CD4-positive, alpha-beta T cell treated with Interleukin-21 for 1 hour (primary cell): ENCODE data around the gene ZNF174.

ENCODE experiments used
- DNase-seq: peaks from one replicate; pipeline ENCODE4 v3.0.0-alpha.2; 2020

Gene ZNF174

DNA sequence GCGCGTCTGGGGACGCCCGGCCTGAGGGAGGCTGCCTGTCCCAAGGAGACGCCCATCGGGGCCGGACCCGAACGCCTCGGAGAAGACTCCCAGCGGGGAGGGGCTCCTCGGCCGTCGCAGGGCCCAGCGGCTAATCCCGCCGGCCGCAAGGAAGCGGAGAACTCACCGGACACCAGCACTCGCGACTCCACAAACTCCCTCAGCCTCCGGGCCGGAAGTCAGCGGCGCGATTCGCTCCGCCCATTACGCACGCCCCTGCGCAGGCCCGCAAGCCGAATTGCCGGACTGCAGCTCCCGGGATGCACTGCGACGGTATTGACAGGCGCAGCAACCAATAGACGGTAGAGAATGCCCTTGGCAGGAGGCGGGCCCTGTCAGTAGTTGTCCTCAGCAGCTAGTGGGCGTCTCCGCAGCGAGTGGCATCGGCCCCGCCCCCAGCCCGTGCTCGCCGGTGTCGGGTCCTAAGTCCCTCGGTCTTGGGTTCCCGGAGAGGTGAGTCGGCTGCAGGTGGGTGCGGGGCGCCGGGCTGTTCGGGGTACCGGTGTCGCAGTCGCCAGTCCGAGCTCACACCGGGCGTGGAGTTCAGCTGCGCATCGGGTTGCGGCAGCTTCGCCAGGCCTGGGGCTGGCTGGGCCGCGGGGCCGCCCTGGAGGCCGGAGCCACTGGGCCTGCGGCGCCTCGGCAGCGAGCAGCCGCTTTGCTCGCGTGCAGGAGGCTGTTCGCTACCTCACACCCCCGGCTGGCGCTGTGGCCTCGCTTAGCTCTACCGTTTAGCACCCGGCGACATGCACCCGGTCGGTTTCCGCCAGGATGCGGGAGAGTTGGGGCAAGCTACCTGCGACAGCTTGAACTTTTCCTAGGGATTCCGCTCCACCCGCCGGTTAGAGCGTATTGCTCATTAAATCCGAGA is at the start of gene ZNF174, which contains the start of gene ZSCAN32:
TSS of gene ZNF174 (plus strand) at position 437 of the 910 bp plus-strand sequence. CDS start 790 bp downstream, outside the sequence.
TSS of gene ZSCAN32 (minus strand) at position 226 of the 910 bp plus-strand sequence. CDS start 3,447 bp downstream, outside the sequence.
- DNase-seq = peak; percentile 99

DNA sequence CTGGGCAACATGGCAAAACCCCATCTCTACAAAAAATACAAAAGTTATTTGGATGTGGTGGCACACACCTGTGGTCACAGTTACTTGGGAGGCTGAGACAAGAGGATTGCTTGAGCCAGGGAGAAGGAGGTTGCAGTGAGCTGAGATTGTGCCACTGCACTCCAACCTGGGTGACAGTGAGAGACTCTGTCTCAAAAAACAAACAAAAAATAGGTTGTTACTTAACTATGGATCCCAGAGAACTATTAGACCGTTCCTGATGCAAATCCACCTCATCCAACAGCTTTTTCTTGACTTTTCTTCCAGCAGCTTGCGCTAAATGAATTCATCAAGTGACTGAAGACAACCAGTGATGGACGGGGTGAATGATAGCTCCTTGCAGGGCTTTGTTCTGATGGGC is 45.4 kb upstream of the ZNF174 start, which contains the start of gene OR2C1:
TSS of gene OR2C1 (plus strand) at position 301 of the 400 bp plus-strand sequence. CDS start at position 353, 52 bp downstream.
- DNase-seq = no peak

DNA sequence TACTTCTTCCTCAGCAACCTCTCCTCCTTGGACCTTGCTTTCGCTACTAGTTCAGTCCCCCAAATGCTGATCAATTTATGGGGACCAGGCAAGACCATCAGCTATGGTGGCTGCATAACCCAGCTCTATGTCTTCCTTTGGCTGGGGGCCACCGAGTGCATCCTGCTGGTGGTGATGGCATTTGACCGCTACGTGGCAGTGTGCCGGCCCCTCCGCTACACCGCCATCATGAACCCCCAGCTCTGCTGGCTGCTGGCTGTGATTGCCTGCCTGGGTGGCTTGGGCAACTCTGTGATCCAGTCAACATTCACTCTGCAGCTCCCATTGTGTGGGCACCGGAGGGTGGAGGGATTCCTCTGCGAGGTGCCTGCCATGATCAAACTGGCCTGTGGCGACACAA is 44.9 kb upstream of the ZNF174 start:
- DNase-seq = no peak

DNA sequence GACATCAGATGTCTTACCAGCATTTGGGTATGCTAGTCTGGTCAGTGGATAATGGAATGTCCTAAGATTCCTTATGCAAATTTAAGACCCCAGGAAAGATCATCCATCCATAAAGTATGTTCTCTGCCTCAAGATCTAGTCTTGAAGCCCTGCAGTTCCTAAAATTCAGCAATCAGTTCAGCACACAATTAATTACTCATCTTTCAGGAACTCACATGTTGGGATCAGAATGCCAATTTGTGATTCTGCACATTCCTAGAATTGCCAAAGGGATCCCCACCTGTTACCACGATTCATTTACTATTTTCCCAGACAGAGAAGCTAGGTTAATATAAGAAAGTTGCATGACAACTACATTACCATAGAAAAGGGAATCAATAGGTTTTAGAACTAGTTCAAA is 42.1 kb upstream of the ZNF174 start:
- DNase-seq = no peak

DNA sequence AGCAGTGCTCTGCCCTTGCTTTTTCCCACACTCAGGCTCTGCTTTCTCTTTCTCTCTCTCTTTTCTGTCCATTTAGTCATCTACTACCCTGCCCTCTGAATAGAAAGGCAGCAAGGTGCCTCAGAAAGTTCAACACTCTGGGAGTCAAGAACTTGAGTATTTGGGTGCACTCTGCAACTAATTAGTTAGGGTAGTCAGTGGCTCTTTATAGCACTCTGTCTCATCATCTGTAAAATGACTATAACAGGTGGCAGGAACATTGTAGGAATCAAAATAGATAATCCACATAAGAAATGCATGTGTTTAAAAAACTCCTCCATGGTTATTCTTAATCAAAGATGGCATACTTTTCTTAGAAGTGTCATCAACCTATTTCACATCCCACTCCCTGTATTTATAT is 38.1 kb upstream of the ZNF174 start:
- DNase-seq = no peak

DNA sequence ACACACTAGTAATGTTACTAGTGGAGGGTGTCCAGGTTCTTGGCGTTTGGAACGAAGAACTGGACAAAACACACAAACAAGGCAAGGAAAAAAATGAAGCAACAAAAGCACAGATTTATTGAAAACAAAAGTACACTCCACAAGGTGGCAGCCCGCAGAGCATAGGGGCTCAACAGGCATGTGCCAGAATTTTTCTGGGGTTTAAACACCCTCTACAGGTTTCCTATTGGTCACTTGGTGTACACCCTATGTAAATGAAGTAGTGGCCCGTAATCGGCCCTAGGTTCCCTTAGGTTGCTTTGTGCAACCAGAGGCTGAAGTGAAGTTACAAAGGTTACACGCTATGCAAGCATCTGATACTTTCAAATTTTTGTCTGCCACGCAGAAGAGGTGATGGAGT is 37.2 kb upstream of the ZNF174 start:
- DNase-seq = no peak

DNA sequence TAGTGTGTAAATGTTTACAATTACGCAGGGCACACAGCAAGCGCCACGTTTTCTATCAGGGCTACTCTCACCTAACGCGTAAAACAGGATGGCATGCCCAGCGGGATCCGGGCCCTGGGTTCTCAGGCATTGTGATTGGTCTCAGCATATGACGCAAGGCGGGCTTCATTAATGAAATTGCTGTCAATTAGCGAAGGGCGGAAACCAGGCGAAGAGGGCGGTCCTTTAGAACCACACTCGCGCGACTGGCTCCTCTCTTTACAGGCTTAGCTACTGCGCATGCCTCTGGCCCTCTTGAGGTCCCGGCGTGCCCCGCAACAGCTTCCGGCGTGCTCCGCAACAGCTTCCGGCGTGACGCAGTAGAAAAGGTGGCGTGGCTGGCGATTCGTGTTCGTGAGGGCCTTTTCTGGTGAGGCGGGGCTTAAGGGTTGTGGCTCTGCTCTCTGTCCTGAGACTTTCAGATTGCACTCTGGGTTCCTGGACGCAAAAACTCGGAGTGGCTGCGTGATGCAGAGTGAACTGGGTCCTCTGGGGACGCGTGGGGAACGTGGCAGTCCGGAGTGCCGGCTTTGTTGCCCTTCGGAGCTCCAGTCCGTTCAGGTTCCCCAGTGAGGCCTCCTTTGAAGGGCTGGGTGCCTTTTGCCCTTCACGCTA is 36.1 kb upstream of the ZNF174 start:
- peak; percentile 91 for DNase-seq

DNA sequence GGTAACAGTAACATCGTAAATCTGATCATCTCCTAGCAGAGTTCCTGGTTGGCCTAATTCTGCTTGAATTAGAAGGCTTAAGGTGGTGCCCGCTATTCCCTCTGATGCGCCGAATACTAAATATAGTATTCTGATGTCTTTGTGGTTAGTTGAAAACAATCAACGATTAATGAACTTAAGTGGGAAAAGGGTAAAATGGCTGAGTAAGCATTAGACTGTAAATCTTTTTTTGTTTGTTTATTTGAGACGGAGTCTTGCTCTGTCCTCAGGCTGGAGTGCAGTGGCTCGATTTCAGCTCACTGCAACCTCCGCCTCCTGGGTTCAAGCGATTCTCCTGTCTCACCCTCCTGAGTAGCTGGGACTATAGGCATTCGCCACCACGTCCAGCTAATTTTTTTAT is 31.9 kb upstream of the ZNF174 start:
- no peak for DNase-seq

DNA sequence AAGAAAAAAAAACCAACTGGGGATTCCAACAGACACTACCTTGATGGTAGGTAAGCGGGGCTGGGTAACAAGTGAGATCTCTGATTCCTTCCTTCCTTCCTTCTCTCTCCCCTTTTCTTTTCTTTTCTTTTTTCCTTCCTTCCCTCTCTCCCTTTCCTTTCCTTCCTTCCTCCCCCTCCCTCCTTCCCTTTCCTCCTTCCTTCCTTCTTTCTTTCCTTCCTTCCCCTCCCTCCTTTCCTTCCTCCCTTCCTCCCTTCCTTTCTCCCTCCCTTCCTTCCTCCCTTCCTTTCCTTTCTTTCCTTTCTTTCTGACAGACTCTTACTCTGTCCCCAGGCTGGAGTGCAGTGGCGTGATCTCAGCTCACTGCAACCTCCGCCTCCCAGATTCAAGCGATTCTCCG is 25.3 kb upstream of the ZNF174 start:
- DNase-seq = no peak

DNA sequence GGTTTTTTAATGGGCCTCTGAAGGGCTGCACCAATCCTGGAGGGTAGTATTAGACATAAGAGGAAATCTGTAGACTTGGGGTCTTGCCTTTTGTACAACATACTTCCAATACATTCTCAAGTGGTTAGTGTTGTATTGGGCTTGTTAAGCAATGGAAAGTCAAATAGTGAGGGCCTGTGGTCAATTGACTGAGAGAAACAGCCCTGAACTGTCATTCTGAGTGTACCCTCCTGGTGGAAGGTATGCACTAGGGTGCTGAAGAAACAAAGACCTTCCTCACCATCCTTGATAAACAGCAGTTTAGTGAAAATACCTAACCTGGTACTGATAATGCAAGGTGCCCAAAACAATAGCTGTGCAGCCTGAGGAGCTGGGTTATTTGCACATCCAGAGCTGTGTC is 23.1 kb upstream of the ZNF174 start:
- no peak for DNase-seq

DNA sequence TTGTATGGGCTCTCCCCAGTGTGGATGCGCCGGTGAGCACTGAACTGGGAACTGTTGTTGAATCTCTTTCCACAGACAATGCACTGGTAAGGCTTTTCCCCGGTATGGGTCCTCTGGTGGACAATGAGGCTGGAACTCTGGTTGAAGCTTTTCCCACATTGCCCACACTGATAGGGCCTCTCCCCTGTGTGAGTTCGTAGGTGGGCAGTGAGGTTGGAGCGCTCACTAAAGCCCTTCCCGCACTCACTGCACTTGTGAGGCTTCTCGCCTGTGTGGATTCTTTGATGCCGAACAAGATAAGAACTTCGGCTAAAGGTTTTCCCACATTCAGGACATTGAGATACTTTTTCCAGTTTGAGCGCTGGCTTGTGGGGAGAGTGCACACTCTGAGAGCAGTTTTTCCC is 18.0 kb upstream of the ZNF174 start:
- DNase-seq = no peak

DNA sequence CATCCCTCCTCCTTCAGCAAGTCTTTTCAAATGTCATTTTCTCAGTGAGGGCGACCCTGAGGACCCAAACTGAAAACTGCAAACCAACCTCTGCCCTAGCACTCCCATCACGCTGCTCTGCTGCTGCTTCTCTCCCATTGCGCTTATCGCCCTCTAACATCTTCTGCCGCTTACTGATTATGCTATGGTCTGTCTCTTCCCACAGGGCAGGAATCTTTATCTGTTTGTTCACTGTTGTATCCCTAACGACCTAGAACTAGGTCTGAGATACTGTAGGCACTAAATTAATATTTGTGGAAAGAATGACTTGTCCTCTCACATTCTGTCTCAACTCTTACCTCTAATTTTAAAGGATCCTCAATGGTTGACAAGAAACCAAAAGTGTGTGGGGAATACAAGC is 12.7 kb upstream of the ZNF174 start:
- DNase-seq = no peak

DNA sequence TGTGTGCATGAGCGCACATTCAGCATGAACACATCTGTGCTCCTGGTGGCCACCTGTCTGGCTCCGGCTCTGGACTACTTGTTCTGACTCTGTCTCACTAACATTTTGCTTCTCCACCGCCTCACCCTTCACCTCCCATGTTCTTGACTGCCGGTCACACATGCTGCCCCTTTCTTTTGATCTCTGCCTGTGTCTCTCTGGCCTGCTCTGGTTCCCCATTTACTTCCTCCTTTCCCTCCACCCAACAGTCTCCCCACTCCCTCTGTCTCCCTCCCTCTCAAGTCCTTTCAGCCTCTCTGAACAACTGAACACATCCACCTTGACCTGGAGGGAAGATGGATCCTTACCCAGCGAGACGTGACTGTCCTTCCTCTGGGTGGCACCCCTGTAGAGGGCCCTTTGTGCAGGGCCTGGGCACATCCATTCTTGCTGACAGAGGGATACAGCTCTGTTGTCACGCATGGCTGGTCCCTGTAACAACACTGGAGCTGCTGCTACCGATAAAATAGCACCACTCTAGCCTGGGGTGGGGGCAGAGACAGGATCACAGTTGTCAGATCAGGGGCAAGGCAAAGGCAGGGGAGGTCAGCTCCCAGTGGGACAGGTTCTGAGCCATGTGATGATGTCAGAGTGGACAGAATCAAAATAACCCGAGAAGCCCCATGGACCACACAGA is 11.2 kb upstream of the ZNF174 start:
- no peak for DNase-seq

DNA sequence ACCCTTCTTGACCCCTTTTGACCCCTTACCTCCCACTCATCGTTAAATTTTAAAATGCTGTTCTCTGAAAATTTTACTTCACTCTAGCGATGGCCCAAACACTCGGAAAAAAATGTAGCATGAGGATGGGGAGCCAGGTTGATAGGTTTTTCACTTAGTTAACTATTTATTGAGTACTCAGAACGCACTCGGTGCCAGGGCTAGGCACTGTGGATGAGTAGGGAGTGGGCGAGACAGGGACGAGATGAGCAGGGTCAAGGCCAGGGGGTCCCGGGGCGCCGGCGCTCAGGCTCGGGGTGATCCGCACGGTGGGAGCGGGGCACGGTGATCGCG is 603 bp upstream of the ZNF174 start:
- no peak for DNase-seq

DNA sequence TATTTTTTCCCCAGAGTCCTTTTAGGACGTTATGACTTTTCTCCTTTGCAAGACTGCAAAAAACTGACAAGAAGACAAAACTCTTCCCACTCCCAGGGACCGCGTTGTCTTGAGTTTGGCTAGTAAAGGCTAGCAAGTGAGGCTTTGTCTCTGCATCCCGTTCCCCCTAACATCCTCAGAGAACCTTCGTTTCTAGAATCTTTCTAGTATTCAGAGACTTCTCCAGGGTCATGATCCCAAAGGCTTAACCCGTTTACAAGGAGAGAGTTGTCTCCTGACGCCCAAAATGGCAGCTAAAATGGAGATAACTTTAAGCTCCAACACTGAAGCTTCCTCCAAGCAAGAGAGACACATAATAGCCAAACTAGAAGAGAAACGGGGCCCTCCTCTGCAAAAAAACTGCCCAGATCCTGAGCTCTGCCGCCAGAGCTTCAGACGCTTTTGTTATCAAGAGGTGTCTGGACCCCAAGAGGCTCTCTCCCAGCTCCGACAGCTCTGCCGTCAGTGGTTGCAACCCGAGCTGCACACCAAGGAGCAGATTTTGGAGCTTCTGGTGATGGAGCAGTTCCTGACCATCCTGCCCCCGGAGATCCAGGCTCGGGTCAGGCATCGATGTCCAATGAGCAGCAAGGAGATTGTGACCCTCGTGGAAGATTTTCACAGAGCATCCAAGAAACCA is 843 bp downstream of the ZNF174 start:
- DNase-seq = no peak

DNA sequence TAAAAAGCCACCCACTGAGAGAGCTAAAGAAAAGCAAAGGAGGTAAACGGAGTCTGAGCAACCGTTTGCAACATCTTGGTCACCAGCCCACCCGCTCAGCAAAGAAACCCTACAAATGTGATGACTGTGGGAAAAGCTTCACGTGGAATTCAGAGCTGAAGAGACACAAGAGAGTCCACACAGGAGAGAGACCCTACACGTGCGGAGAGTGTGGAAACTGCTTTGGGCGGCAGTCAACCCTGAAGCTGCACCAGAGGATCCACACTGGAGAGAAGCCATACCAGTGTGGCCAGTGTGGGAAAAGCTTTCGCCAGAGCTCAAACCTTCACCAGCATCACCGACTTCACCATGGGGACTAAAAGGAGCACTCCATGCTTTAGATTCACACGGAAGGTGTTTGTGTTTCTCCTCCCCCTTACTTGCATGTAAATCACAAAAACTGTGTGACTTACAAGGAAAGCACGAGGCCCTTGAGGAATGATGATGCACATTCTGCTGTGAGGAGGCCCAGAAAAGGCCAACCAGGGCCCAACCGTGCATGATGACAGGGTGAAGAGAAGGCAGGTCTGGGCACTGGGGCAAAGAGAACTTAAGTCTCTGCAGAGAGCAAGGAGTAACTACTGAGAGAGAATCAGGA is 7.7 kb downstream of the ZNF174 start:
- DNase-seq = no peak

DNA sequence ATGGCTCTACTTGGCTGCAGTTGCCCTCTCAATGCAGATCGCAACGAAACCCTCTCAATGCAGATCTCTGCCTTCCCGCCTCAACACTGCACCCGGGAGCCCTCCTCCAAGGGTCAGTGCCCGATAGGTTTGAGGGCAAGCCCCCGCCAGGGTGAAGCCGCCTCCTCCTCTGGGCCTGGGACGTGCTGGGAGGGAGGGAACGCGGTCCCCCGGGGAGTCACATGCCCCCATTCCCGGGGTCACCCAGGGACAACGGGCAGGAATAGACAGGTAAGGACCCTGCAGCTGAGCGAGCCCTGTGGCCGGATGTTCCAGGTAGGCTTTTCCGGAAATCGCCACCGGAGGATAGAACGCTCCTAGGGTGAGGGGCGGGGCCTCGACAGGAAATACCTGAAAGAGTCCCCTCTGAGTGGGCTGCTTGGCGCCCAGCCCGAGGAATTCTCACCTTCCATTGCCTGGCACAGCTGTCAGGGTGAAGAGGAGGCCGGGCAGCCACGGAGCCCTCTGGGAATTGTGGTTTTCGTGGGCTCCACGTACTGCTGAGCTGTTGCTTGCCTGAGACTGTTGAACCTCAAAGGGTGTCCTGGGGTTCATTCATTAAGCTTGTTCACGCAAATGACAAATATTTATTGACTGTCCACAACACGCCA is 12.8 kb downstream of the ZNF174 start:
- DNase-seq = no peak

DNA sequence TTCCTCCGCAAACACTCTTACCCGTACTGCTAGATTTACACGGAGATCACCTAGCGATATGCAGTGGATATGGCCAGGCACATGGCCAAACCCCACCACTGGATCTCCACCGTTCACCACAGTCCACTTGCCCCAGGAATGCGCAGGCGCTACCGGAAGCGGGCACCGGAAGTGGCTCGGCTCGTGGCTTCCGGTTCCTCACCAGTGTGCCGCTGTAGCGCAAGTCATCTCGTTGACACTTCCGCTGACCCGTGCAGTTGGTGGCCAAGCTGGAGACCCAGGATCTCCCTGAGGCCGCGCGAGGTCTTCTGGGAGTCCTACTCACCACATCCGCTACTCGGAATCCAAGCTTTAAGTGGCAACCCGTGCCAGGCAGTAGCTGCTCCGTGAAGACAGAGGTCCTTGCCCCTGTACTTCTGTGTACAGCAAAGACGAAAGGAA is 30.8 kb downstream of the ZNF174 start:
- peak; percentile 59 for DNase-seq

DNA sequence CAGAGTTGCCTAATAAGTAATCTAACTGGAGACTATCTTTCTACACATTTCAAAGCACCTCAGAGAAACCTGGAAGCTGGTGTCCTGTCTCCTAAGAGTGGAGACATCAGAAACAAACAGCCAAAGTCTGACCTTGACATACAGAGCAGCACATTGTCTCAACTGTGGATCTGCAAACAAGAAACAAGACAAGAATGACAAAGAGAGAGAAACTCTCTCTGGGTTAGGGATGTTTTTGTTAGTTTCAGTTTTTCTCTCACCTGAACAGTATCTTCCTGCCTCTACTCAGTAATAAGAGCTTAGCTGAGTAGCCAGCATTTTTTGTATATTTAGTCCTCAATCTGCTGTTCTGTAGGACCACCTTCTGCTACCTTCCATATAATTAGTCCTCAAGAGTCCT is 33.4 kb downstream of the ZNF174 start:
- DNase-seq = no peak

DNA sequence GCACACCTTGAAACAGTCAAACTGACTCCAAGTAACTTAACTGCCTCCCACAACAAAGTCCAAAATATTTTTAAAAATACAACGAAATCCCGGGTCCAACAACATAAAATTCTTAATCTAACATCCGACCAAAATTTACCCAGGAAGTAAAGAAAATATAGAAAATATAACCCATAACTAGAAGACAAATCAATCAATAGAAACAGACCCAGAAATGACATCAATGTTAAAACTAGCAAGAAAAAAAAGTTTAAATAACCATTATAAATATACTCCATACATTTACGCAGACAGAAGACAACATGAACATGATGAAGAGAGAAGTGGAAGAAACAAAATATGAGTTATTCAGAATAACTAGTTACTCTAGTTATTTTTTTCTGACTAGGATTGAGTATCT is 38.6 kb downstream of the ZNF174 start:
- DNase-seq = no peak

DNA sequence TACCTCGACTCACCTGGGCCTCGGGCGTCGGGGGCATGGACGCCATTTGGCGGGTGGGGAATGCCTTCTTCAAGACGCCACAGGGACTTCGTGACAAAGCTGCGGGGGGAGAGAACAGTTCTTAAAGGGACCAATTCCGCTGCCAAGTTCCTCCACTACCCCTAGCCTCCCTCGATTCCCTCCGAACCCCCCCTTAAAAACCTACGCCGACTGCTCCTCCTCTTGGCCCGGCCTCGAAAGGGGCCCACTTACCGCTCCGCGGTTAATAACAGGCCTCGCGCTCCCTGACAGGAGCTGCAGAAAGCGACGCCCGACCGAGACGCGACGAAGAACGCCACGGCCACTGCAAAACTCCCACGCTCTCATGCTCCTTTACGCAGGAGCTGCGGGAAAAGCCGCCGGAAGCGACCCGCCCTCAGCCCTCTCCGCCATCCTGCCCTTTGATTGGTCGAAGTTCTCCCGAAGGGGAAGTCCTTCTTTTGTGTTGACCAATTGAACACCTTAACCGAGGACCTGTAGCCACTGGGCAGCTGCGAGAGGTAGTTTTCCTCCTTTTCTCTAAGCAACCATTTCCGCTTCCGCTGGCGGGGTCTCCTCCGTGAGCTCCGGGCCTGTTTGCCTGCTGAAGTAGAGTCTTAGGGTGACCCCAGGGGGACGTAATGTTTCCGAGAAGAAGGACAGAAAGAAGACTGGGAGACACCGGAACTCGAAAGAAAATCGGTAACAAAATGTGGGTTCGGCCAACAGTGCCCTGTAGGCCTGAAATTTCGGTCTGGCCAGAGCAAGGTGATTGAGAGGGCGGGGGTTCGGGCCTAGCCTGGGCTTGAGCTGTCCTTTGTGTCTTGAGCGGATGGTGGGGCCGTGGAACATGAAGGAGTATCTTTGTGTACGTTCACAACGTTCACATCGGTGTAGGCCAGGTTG is 42.4 kb downstream of the ZNF174 start, which contains the start of the genes NAA60 and ZNF597:
TSS of gene NAA60 (plus strand) at position 573 of the 924 bp plus-strand sequence. CDS start 32,548 bp downstream, outside the sequence.
TSS of gene ZNF597 (minus strand) at position 397 of the 924 bp plus-strand sequence. CDS start at position 46, 351 bp downstream.
- peak; percentile 91 for DNase-seq
